IMR-90 (cell line): ENCODE data around the gene EIF1. TPM values are rescaled to one million over a fixed set of nuclear protein-coding genes. Genes with fewer than 3 reads are reported as not detected.
A peak's percentile ranks its signal among the peaks of the same experiment; 100 is the strongest.

Source experiments
- ATAC-seq: fragments of 200-7000 bp; cut with Tn5 transposase; 2 replicates; pipeline ENCODE4 v1.9.1; 2020; ENCODE audit warnings: low read depth, mild to moderate bottlenecking, moderate library complexity
- BruUV-seq: library from RNA; stranded (reverse); fragments of 400-500 nt; replicated peaks from 2 replicates; lab custom pipeline; 2021; lab: Mats Ljungman, UMichigan
- CTCF ChIA-PET: fragments of 300-600 bp; formaldehyde crosslinking; extraction: SDS; loops from one replicate; lab custom pipeline; 2021; ENCODE audit warnings: antibody characterized with exemption; lab: Yijun Ruan, JAX
- POLR2A ChIA-PET: fragments of 300-600 bp; sonication (Branson Sonifier 250); formaldehyde crosslinking; loops from one replicate; lab custom pipeline; 2022; ENCODE audit warnings: antibody characterized with exemption; ENCODE audit not compliant: unreplicated experiment; lab: Charles Lee
- DNase-seq: peaks from one replicate; pipeline ENCODE4 v3.0.0; 2013
- H2AFZ ChIP-seq: replicated peaks from 2 replicates; pipeline ENCODE3; 2013; ENCODE audit warnings: low read length, mild to moderate bottlenecking; ENCODE audit not compliant: poor library complexity
- H2AK5ac ChIP-seq: 2 replicates; pipeline ENCODE4 v1.6.1; 2013; ENCODE audit warnings: low read depth, low read length, inconsistent platforms
- H2AK9ac ChIP-seq: replicated peaks from 2 replicates; pipeline ENCODE3; 2013; ENCODE audit warnings: mild to moderate bottlenecking, low read depth, low read length, moderate library complexity; ENCODE audit not compliant: poor library complexity
- H2BK120ac ChIP-seq: 2 replicates; pipeline ENCODE4 v1.6.1; 2013; ENCODE audit warnings: low read depth, low read length, inconsistent platforms
- H2BK15ac ChIP-seq: 3 replicates; pipeline ENCODE4 v1.6.1; 2013; ENCODE audit warnings: low read depth, low read length, inconsistent platforms
- H2BK20ac ChIP-seq: 2 replicates; pipeline ENCODE4 v1.6.1; 2013; ENCODE audit warnings: low read depth, mild to moderate bottlenecking, inconsistent platforms, low read length, moderate library complexity
- H2BK5ac ChIP-seq: 2 replicates; pipeline ENCODE4 v1.6.1; 2013; ENCODE audit warnings: mild to moderate bottlenecking, low read depth, low read length, inconsistent platforms; ENCODE audit not compliant: poor library complexity, severe bottlenecking
- H3K14ac ChIP-seq: replicated peaks from 2 replicates; pipeline ENCODE4 v1.6.1; 2013; ENCODE audit warnings: low read depth, low read length, inconsistent platforms
- H3K18ac ChIP-seq: 2 replicates; pipeline ENCODE4 v1.6.1; 2013; ENCODE audit warnings: low read depth, low read length, control low read depth
- H3K23ac ChIP-seq: 2 replicates; pipeline ENCODE4 v1.6.1; 2013; ENCODE audit warnings: low read depth, low read length, inconsistent platforms
- H3K27ac ChIP-seq: 2 replicates; pipeline ENCODE4 v1.5.1; 2013; ENCODE audit warnings: mild to moderate bottlenecking, control low read depth, low read length; ENCODE audit not compliant: insufficient read depth
- H3K27me3 ChIP-seq: 2 replicates; pipeline ENCODE4 v1.6.1; 2013; ENCODE audit warnings: low read length; ENCODE audit not compliant: control insufficient read depth, insufficient read depth
- H3K36me3 ChIP-seq: 2 replicates; pipeline ENCODE4 v1.6.1; 2013; ENCODE audit warnings: low read length, mixed read lengths; ENCODE audit not compliant: control insufficient read depth, insufficient read depth
- H3K4ac ChIP-seq: 2 replicates; pipeline ENCODE4 v1.6.1; 2013; ENCODE audit warnings: low read depth, low read length, inconsistent platforms
- H3K4me1 ChIP-seq: 2 replicates; pipeline ENCODE4 v1.6.1; 2013; ENCODE audit warnings: low read length, mixed read lengths; ENCODE audit not compliant: control insufficient read depth, insufficient read depth
- H3K4me2 ChIP-seq: 2 replicates; pipeline ENCODE4 v1.6.1; 2013; ENCODE audit warnings: low read depth, mild to moderate bottlenecking, control low read depth, low read length, moderate library complexity
- H3K4me3 ChIP-seq: 2 replicates; pipeline ENCODE4 v1.5.1; 2013; ENCODE audit warnings: low read depth, mild to moderate bottlenecking, control low read depth, low read length, moderate library complexity; ENCODE audit not compliant: insufficient read depth
- H3K56ac ChIP-seq: 2 replicates; pipeline ENCODE4 v1.6.1; 2013; ENCODE audit warnings: low read length, inconsistent platforms; ENCODE audit not compliant: insufficient read depth; ENCODE audit errors: extremely low read depth
- H3K79me1 ChIP-seq, 2 experiments: 2 replicates each; pipeline ENCODE4 v1.6.1; 2013; ENCODE audit warnings: low read length in 2 of 2, inconsistent platforms in 1 of 2, low read depth in 1 of 2
- H3K9ac ChIP-seq: 2 replicates; pipeline ENCODE4 v1.6.1; 2013; ENCODE audit warnings: low read depth, low read length, control low read depth
- H3K9me1 ChIP-seq: 2 replicates; pipeline ENCODE4 v1.6.1; 2013; ENCODE audit warnings: low read length, inconsistent platforms; ENCODE audit not compliant: insufficient read depth
- H3K9me3 ChIP-seq: 2 replicates; pipeline ENCODE4 v1.6.1; 2013; ENCODE audit warnings: low read length; ENCODE audit not compliant: control insufficient read depth, insufficient read depth
- H4K20me1 ChIP-seq: 2 replicates; pipeline ENCODE4 v1.6.1; 2013; ENCODE audit warnings: low read length, inconsistent platforms; ENCODE audit not compliant: insufficient read depth
- H4K5ac ChIP-seq: 2 replicates; pipeline ENCODE4 v1.6.1; 2013; ENCODE audit warnings: mild to moderate bottlenecking, low read depth, low read length, control low read depth
- H4K8ac ChIP-seq, 2 experiments: 2 replicates each; pipeline ENCODE4 v1.6.1; 2013; ENCODE audit warnings: low read depth in 2 of 2, low read length in 2 of 2, control low read depth in 1 of 2, inconsistent platforms in 1 of 2
- H4K91ac ChIP-seq: 2 replicates; pipeline ENCODE4 v1.6.1; 2013; ENCODE audit warnings: low read depth, low read length, inconsistent platforms; ENCODE audit not compliant: insufficient read depth
- CTCF ChIP-seq: conservative IDR thresholded peaks from 2 replicates; pipeline ENCODE4 v1.5.1; 2012; ENCODE audit warnings: mild to moderate bottlenecking, low read depth, low read length, improper control_type of control experiment
- RCOR1 ChIP-seq: IDR thresholded peaks from 2 replicates; pipeline ENCODE4 v1.6.1; 2012; ENCODE audit warnings: mild to moderate bottlenecking, low read length, improper control_type of control experiment; ENCODE audit not compliant: insufficient replicate concordance
- WGBS, 2 experiments: methylation state at CpG; one replicate each; pipeline versions ENCODE4 v1.1.5 to v1.1.7; 2013; ENCODE audit warnings: missing lambda C conversion rate in 2 of 2; ENCODE audit not compliant: insufficient read length in 1 of 2; ENCODE audit errors: extremely low coverage in 2 of 2; 5-methylcytosine and 5-hydroxymethylcytosine counted together
- dilution Hi-C: fragments of 300-500 bp; cut with HindIII; formaldehyde crosslinking; loops from one replicate; pipeline ENCODE4 v1.14.3; 2018; ENCODE audit warnings: low sequenced_read_pairs; ENCODE audit not compliant: unreplicated experiment
- in situ Hi-C: fragments of 300-500 bp; cut with MboI; formaldehyde crosslinking; loops from 3 replicates; pipeline ENCODE4 v1.14.3; 2019; ENCODE audit warnings: low sequenced_read_pairs, inconsistent platforms, mixed read lengths
- intact Hi-C: fragments of 100-400 bp; cut with micrococcal nuclease; formaldehyde crosslinking; loops from 2 replicates; pipeline ENCODE4 v1.10.0; 2022
- polyA plus RNA-seq, 3 experiments: library from polyadenylated mRNA; depleted of rRNA; stranded (reverse); fragments of >200 nt; gene quantifications; 2 replicates each; pipeline ENCODE4 v1.2.3, GENCODE V29; 2012; ENCODE audit warnings: low replicate concordance in 1 of 3
- total RNA-seq: library from RNA; depleted of rRNA; stranded (reverse); fragments of >200 nt; gene quantifications from 2 replicates; pipeline ENCODE4 v1.2.3, GENCODE V29; 2012

Gene EIF1
- total and polyA plus RNA-seq, 2 of the 4 experiments (the other 2 are of a cell fraction): 89.4 to 381 TPM

- Histone ChIP-seq H2BK5ac (no peak overlapping the region), H2AFZ (peak overlapping the region; percentile 80), H4K5ac (no peak overlapping the region), H2BK120ac (no peak overlapping the region), H3K27ac (no peak overlapping the region), H3K23ac (no peak overlapping the region), H2AK9ac (peak overlapping the region; percentile 40), H2AK5ac (peak overlapping the region; percentile 15; the same call in 1 of the 2 replicates), H3K79me1 (no peaks in the 10 kb centered on the region), H3K9me3 (no peaks in the 10 kb centered on the region), H2BK15ac (no peak overlapping the region), H3K4me3 (no peak overlapping the region), H3K9ac (no peak overlapping the region), H3K9me1 (peaks cover 5% of the 10 kb centered on the region), H3K56ac (no peak overlapping the region), H3K14ac (no peak overlapping the region), H4K8ac (no peak overlapping the region), H4K91ac (no peak overlapping the region), H3K27me3 (peaks cover 3% of the 10 kb centered on the region; the same call in 1 of the 2 replicates), H3K4me2 (no peak overlapping the region), H2BK20ac (no peak overlapping the region), H4K20me1 (no peaks in the 10 kb centered on the region), H3K36me3 (no peaks in the 10 kb centered on the region), H3K18ac (no peak overlapping the region), H3K4ac (no peak overlapping the region), H3K4me1 (no peaks in the 10 kb centered on the region)
- intact Hi-C loops: no loop called here
- ChIA-PET POLR2A (no interaction called here), CTCF (no interaction called here)
- no TSS peak for BruUV-seq
- ATAC-seq: no peak
- DNase-seq: no peak
- TF ChIP-seq RCOR1 (no peak), CTCF (no peak)
- in situ Hi-C loops: loop anchor here (25.0 kb wide), 1 partner anchor 1293 kb away; the partner anchor contains the start of gene GJD3
- 27% methylated on average over 5 of the region's 18 CpGs; no CpG with 5 or more reads in 1 of the 2 experiments for WGBS, 2 experiments
- dilution Hi-C loops: no loop called here
Observed at GRCh38 chr17:41655611-41656111, 33.0 kb upstream of the EIF1 start.
